NOMO-1 treated with DMSO at 0.1 percent for 48 hours (cell line): Measurements from ENCODE around the gene TIAM1.

ENCODE experiments used
- DNase-seq: peaks from one replicate; lab custom pipeline; 2025; ENCODE audit not compliant: unreplicated experiment; lab: John Stamatoyannopoulos, UW

TIAM1 gene

DNA sequence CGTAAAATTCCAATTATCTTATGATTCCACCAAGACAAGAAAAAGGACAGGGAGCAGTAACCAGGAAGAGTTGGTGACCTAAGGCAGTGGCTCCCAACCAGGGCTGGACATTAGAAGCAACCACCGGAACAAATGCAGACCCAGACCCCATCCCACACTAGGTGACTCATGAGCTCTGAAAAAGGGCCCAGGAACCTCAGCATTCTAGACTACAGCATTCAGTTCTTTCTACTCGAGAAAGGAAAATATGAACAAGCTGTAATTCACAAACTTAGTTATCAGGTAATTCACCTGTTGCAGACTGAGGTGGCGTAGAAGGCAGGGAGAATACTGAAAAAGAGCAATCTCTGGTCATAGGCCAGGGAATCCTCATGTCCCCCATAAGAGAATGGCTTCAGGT is 167.3 kb downstream of the TIAM1 start:
- DNase-seq = no peak

DNA sequence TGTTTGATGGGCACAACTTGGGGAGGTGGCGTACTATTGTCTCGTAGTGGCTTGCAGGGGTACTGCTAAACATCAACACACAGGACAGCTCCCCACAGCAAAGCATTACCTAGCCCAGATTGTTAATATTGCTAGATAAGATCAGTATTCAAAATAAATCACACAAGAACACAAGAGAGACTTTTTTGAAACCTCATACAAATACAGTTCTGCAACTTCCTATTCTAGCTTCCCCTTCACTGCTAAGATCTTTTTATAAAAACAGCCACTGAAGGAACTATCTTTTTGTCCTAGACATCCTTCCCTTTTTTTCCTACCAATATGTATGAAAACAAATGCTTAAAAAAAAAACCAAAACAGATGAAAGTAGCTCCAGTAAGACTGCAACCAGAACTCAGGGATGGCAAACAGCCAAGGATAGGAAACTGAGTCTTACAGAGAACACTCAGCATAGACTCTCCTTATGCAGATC is 167.9 kb downstream of the TIAM1 start:
- peak; percentile 82 for DNase-seq

DNA sequence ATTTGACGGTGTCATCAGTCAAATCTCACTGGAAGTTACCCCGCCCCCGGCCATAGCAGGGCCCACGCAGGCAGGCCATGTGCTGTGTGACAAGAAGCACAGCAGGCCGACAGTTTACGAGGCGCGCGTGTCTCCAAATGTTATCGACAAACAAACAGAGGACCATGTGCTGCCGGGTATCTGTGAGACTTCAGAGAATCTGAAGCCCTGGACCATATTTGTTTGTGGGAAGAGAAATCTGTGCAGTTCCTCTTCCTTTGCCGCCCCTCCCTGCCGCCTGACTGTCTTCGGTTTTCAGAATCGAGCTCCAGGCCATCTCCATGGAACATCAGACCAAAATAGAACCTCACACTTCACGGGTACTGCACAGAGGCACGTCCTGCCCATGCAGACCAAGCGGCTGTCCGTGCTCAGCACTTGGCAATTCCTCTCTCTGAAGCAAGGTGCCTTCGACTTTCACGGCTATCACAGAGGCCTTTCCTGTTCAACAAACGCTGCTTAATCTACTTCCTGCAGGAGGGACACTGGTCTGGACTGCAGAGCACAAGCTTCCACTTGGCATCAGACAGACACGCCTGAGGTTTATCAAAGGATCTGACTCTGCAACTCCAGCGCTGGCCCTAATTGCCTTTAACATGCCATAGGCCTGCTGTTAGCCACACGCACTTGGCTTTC is 170.0 kb downstream of the TIAM1 start:
- DNase-seq = no peak

DNA sequence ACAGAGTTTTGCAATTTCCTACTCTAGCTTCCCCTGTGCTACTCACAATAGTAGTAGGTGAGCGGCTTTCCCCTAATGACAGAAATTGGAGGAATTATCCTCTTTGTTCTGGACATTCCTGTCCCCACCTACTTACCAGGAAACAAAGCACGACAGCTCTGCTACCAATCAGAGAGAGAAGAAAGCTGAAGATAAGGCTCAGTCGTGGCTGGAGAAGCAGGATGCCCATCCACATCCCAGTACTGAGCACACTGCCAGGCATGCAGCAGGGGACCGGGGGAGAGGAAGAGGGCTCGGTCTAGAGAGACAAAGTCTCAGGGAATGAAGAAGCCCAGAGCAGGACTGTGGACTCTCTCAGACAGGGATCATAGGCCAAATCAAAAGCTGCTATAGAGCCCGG is 171.7 kb downstream of the TIAM1 start:
- no peak for DNase-seq

DNA sequence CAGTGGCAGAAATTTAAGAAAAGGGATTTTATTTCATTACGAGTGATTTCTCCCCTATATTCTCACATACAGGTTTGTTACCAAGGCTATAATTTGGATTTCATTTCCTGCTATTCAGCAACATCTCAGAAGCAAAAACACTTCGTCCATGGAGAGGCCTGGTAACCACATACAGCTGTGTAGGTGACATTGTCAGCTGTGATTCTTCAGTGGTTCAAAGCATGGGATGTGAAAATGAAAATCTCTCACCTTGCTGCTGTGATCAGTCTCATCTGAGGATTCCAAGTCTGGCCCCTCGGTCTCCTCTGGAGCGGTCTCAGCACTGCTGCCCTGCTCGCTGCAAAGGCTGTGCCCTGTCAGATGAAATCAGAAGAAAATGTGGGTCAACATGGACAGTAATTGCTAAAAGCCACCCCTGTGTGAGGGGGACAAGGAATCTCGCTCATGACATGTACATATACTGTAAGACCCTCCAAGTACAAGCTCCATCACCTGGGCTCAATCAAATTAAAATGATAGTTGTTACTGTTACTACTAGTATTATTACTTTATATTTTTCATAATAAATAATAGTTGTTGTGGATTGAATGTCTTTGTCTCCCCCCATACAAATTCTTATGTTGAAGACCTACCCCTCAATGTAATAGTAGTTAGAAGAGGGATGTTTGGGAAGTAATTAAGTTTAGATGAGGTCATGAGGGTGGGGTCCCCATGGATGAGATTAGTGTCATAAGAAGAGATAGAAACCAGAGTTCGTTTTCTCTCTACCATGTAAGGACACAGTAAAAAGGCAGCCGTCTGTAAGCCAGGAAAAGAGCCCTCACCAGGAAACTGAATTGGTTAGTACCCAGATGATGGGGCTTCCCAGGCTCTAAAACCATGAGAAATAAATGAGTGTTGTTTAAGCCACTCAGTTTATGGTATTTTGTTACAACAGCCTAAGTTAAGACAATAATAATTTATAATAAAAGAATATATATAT is 179.1 kb downstream of the TIAM1 start:
- no peak for DNase-seq

DNA sequence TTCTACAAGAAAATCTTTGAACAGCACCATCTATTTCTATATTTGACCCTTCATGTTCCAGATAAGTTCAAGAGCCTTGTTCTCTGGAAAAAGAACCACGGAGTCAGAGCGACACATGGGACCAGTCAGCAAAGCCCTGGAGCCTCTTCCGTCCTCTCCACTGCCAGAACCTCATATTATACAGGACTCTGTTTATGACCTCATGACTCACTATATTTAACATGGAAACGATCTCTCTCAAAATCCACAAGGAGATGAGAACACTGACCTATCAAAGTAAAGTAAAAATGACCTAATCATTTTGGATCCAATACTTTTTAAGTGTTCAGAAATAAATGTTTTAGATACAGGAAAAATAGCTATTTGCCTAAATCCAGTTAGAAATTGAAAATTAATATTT is 181.2 kb downstream of the TIAM1 start:
- no peak for DNase-seq

DNA sequence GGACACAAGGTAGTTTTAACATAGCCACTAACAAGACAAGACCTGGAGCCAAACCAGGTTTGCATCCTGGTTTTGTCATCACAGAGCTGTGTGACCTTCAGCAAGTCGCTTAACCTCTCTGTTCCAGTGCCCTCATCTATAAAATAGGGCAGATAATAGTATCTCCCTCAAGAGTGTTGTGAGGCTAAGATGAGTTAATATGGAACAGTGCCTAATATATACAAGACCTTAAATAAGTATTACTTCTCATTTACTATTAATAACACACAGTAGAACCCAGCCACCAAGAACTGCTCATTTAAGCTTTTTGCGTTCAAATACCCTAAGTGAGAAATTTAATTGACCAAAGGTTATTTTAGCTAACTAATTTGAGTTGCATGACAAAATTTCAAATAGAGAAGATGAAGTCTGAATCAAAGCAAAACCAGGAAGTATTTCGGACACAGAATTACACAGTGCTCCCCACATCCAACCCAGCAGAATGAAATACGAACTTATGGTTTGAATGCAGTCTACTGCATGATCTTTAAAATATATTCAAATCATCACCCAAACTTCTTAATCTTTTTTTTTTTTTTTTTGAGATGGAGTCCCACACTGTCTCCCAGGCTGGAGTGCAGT is 181.9 kb downstream of the TIAM1 start:
- DNase-seq = no peak

DNA sequence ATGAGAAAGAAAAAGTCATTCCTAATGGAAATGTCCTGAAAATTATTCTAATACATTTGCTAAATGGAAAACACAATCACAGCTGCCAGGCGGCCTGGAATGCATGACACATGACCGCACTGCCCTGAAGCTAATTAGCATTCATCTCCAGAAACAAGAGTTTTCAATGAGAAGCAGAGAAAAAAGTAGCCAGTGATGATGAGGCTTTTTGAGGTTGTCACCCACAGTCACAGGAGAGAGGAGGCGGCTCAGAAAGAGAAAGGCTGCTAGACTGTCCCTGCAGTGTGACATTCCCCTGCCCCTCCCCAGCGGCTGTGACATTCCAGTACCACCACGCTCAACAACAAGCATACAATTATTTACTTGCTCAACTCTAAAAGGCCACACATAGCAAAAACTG is 182.9 kb downstream of the TIAM1 start:
- no peak for DNase-seq

DNA sequence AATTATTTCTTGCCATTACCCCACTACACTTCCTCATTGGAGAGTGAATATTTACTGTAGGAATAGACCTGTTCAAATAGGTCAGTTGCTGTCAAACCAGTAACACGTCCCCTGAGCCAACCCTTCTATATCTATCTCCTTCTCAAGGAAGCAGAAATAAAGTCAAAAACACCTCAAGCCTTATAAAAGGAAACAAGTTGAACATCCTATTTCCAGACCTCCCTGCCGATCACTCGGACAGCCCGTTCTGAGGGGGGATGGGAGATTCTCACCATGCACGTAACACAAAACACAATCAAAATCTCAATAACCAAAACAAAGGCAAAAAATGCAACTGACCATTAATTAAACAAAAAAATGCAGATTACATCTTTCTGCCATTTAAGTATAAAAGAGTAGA is 184.3 kb downstream of the TIAM1 start:
- no peak for DNase-seq

DNA sequence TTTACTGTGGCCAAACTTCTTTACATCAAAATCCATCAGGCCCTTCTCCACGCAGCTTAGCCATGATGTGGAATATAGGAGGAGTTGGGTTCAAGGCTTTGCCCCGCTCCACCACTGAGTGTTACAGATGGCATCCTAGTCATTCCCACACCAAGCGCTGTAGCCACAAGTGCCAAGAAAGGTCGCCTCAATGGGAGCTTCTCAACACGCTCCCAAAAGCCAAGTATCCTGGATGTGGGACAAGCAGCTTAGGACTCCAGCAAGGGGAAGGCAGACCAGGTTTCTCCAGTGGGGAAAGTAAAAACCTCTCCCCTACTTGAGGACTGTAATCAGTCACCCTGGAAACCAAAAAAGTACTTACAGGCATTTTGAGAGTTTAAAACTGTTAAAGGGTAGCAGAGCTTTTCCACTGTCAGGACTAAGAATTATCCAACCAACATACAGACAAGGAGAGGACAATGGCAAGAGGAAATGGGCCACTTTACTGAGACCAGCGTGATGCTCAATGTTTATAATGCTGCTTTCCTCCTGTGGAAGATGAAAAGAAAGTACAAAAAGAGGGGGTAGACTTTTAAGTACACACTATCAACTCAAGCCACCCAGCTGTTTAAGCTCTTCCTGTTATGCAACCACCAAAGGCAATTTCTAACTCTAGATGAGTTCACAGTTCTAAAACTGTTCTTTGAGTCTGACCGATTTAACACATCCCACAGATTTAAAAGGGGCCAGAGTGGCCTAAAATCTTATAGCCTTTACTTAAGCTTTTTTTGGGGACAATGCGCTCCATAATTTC is 185.1 kb downstream of the TIAM1 start:
- DNase-seq = peak; percentile 81

DNA sequence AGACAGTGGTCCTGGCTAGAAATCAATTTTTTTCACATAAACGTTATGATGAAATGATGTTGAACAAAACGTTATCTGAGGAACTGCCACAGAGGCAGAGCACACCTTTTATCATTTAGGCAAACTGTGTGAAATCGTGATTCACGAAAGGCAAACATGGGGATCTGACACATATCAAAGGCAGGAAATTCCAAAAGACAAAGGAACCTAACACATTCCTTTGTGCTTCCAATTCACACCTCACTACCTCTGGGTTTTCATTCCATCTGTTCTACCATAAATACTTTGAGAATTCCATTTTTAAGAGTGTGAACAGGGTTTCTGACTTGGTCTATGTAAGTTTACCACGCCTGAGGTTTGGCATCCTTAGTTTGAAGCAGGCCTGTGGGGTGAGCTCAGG is 186.3 kb downstream of the TIAM1 start:
- no peak for DNase-seq

DNA sequence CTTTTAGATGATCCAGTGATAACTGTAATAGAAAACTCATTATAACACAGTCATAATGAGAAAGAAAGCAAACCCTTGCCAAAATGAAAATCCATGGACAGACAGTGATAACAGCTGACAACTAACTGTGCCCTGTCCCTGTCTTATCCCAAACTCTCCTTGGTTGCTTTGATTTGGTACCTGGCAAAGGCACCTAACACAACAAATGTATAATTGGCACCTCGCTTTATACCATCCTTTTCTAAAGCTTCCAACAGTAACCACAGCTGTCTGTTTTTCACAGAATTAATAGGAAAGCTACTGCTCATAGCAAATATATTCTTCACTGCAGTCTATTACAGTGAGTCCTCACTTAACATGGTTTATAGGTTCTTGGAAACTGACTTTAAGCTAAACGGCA is 187.4 kb downstream of the TIAM1 start:
- DNase-seq = no peak

DNA sequence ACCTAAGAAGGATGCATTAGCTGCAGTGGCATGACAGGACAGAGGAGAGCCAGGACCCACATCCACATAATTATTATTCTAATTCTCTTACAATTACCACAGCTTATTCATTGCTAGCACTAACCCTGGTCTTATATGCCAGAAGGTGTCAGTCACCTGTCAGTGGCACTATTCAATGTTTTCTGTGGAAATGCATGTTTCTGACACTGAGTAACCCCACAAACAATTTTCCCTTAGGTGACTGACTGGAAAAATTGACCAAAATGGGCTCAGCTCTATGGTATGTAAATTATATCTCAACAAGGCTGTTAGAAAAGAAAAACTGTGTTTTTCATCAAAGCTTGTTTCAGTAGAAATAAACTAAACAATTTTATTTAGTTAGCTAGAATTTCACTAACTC is 187.9 kb downstream of the TIAM1 start:
- DNase-seq = no peak

DNA sequence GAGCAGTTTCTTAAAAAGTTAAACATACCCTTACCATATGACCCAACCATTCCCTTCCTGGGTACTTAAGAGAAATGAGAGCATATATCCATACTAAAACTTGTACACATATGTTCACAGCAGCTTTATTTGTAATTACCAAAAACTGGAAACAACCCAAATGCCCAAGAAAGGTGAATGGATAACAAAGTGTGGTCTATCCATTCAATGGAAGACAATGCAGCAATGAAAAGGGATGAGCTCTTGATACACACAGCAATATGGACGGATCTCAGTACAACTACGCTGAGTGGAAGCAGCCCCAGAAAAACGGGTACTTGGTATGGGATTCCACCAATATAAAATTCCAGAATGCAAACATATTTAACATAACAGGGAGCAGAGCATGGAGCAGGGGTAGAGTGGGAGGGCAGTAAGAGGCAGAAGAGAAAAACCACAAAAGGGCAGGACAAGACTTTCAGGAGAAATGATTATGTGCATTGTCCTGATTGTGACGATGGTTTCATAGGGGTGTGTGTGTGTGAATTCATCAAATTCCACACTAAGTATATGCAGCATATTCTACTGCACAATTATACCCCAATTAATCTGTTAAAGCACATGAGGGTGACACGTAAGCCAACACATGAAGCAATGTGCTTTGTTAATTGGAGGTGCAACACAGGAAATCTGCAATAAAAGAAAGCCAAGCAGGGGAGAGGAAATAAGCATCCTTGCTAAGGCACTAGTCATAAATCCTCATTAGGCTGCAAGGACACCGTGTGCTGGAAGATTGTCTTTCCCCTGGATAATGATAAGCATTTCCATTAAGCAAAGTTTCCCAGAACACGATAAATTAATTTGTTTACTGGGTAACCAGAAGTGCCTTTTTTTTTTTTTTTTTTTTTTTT is 192.7 kb downstream of the TIAM1 start:
- DNase-seq = peak; percentile 35

DNA sequence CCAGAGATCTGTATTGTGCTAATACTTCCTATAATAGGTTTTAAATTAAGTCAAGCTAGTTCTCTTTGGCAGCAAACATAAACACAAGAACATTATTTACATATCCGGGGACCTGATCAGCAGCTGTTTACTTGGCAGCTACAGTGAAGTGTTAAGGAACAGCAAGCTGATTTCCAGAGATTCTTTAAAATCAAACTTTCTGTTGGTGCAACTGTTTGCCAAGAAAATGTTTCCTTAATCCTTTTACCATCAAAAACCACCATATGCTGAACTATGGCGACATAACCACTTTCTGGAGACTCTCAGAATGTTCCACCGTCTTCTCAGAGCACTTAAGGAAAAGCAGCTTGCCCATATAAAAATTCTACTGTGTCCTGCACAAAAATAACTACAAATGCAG is 198.8 kb downstream of the TIAM1 start:
- no peak for DNase-seq

DNA sequence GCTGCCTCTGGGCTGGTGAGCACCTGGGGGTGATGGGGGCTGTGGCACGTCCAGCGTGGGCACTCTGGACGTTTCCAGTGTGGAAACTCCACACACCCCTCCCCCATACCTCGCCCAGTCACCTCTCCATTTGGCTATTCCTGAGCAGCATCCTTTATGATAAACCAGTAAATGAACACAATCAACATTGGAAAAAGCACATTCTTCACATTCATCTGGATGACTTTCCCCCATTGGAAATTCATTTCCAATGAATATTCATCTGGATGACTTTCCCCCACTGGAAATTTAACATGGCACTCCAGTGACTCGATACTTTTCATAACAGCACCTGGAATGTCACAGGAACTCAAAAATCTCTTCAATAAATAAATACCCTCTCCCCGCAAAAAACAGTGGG is 201.0 kb downstream of the TIAM1 start:
- DNase-seq = no peak

DNA sequence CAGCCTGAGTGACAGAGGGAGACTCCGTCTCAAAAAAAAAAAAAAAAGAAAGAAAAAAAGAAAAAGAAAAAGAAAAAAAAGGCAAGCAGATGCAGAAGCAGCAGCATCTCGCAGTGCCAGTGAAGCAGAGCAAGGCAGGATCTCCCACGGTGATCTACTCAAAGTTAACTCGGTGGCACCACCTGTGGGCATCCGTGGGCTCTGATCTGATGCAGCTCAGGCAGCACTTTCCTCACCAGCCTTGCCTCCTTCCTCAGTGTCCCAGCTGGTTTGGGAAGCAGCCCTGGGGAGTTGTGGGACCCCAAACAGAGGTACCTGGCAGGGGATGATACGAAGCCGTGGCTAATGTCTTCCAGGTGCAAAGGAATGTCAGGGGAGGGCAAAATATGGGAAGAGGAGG is 201.5 kb downstream of the TIAM1 start:
- DNase-seq = peak; percentile 1

DNA sequence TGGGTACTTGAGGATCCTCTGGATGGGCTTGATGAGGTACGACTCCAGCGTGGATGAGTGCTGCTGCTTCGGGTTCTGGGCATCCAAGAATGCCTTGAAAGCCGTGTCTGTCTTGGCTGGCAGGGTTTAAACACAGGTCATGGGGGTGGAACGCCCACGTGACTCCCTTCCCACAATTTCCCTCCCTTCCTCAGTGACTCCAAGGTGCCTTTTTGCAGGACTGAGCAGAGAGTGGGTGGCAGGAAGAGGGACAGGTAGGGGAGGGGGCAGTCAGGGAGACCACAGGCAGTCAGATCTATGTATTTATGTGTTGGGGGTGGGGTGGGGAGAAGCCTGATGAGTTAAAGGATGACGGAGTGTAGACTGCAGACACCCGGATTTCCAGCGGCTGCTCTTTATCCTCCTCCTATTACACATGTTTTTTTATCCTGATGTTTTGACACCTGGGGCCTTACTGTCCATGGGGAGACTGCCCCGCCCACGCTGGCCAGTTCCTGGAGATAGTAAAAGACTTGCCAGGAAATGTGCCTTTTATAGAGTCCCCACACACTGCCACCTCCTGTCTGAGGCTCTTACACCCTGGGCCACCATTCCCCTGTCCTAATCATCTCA is 202.6 kb downstream of the TIAM1 start:
- no peak for DNase-seq

DNA sequence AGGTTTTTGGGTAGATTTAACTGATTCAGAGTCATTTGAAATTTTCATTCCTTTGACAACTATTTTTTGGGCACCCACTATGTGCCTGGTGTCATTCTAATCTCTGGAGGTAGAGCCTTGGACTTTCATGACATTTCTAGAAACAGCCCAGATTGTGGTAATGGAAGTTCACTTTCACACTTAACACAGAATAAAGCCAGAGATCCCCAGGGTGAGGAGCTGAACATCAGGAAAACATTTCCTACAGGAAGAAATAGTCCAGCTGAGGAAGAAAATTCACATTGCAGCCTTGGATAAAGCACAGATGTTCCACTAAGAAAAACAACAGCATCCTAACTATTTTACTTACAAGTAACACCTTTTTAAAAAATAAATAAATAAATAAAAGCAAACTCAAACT is 203.4 kb downstream of the TIAM1 start:
- no peak for DNase-seq

DNA sequence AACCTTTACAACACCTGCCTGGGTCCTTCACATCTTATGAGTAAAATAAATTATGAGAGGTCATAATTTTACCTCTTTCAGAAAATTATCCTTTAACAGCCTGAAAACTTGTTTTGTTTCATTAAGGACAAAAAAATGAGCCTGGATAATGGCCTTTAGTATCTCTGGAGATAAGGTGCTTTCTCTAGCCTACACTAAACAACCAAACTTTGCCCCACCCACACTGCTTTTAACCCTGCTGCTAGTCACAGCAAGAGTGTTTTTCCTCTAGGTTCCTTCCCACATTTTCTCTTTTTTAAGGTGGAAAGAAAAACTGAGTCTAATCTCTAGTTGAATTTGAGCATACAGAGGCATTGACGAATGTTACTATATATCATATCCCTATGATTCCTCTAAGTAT is 204.0 kb downstream of the TIAM1 start:
- DNase-seq = no peak
